ENCODE results near the gene PLPP3.

DNA sequence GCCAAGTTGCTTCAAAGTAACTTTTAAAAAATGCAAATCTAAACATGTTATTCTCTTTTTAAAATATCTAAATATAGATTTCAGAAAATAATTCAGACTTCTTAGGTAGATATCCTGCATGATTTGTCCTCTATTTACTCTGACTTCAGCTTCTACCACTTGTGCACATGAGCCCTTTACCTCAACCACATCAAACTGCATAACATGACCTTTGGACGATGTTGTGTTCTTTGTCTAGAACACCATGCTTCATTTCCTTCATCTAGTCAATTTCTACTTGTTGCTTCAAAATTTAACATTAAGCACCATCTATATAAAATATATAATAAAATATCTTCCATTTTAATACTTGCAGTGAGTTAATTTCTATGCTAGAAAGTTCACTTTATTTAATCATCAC, 96.9 kb downstream of the PLPP3 start:
- TF ChIP-seq, protein P1, sequence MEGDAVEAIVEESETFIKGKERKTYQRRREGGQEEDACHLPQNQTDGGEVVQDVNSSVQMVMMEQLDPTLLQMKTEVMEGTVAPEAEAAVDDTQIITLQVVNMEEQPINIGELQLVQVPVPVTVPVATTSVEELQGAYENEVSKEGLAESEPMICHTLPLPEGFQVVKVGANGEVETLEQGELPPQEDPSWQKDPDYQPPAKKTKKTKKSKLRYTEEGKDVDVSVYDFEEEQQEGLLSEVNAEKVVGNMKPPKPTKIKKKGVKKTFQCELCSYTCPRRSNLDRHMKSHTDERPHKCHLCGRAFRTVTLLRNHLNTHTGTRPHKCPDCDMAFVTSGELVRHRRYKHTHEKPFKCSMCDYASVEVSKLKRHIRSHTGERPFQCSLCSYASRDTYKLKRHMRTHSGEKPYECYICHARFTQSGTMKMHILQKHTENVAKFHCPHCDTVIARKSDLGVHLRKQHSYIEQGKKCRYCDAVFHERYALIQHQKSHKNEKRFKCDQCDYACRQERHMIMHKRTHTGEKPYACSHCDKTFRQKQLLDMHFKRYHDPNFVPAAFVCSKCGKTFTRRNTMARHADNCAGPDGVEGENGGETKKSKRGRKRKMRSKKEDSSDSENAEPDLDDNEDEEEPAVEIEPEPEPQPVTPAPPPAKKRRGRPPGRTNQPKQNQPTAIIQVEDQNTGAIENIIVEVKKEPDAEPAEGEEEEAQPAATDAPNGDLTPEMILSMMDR (IDR thresholded peaks at IDR 0.05) = no peak
- no peak for TF ChIP-seq ZFX (IDR thresholded peaks at IDR 0.05; ENCODE audit: borderline replicate concordance)

All from 22Rv1 (cell line).